ENCODE measurements around the gene NCOA1.

DNA sequence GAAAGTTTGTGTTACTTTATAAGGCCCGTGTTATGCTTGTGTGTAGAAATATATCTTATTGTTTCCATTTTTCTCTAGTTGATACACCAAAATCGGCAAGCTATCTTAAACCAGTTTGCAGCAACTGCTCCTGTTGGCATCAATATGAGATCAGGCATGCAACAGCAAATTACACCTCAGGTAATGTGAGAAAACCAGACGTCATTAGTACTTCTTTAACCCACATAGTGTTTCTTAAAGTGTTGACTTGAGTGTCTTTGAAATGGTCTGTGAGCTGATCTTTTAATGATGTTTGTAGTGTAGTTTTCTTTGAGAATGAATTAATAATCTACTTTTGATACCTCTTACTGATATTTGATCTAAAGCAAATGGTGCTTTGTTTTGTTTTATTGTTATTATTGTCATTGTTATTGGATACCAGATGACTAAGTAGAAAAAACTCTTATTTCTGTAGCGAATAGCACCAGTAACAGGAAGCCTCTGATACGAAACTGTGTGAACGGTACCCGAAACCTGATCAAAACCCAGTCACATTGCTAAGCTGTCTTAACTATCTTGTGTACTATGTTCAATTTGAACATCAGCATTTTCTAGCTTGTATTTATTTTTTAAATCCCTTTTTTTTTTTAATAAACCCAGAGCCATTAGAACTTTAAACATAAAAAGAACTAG, 248.4 kb downstream of the NCOA1 start:
- TF ChIP-seq EP300 (conservative IDR thresholded peaks at IDR 0.05; ENCODE audit: poor library complexity, severe bottlenecking) = no peak
- TF ChIP-seq, protein P1, sequence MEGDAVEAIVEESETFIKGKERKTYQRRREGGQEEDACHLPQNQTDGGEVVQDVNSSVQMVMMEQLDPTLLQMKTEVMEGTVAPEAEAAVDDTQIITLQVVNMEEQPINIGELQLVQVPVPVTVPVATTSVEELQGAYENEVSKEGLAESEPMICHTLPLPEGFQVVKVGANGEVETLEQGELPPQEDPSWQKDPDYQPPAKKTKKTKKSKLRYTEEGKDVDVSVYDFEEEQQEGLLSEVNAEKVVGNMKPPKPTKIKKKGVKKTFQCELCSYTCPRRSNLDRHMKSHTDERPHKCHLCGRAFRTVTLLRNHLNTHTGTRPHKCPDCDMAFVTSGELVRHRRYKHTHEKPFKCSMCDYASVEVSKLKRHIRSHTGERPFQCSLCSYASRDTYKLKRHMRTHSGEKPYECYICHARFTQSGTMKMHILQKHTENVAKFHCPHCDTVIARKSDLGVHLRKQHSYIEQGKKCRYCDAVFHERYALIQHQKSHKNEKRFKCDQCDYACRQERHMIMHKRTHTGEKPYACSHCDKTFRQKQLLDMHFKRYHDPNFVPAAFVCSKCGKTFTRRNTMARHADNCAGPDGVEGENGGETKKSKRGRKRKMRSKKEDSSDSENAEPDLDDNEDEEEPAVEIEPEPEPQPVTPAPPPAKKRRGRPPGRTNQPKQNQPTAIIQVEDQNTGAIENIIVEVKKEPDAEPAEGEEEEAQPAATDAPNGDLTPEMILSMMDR (IDR thresholded peaks at IDR 0.05; ENCODE audit: poor library complexity, severe bottlenecking) = no peak
- TF ChIP-seq TAF1 (IDR thresholded peaks at IDR 0.05; ENCODE audit: low read depth) = no peak
- TF ChIP-seq, protein P2, sequence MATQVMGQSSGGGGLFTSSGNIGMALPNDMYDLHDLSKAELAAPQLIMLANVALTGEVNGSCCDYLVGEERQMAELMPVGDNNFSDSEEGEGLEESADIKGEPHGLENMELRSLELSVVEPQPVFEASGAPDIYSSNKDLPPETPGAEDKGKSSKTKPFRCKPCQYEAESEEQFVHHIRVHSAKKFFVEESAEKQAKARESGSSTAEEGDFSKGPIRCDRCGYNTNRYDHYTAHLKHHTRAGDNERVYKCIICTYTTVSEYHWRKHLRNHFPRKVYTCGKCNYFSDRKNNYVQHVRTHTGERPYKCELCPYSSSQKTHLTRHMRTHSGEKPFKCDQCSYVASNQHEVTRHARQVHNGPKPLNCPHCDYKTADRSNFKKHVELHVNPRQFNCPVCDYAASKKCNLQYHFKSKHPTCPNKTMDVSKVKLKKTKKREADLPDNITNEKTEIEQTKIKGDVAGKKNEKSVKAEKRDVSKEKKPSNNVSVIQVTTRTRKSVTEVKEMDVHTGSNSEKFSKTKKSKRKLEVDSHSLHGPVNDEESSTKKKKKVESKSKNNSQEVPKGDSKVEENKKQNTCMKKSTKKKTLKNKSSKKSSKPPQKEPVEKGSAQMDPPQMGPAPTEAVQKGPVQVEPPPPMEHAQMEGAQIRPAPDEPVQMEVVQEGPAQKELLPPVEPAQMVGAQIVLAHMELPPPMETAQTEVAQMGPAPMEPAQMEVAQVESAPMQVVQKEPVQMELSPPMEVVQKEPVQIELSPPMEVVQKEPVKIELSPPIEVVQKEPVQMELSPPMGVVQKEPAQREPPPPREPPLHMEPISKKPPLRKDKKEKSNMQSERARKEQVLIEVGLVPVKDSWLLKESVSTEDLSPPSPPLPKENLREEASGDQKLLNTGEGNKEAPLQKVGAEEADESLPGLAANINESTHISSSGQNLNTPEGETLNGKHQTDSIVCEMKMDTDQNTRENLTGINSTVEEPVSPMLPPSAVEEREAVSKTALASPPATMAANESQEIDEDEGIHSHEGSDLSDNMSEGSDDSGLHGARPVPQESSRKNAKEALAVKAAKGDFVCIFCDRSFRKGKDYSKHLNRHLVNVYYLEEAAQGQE (IDR thresholded peaks at IDR 0.05; ENCODE audit: borderline replicate concordance) = no peak
- TF ChIP-seq EZH2 (IDR thresholded peaks at IDR 0.05; ENCODE audit: borderline replicate concordance, insufficient read depth, low read length, poor library complexity, severe bottlenecking) = no peak
- no peak for TF ChIP-seq SMC3 (conservative IDR thresholded peaks at IDR 0.05; ENCODE audit: poor library complexity)
- TF ChIP-seq POLR2AphosphoS5 (IDR thresholded peaks at IDR 0.05) = no peak
- no peak for TF ChIP-seq RAD21 (conservative IDR thresholded peaks at IDR 0.05)
